Nephron (organoid): ENCODE data around the gene THY1.

Source experiments
- H3K27ac Mint-ChIP-seq, 3 experiments: 2 replicates each; pipeline ENCODE4 v1.8.0; 2020; ENCODE audit warnings: mixed read lengths in 3 of 3, mild to moderate bottlenecking in 2 of 3, moderate library complexity in 1 of 3
- H3K27me3 Mint-ChIP-seq: 2 replicates; pipeline ENCODE4 v1.8.0; 2021; ENCODE audit warnings: low read depth, mild to moderate bottlenecking, moderate library complexity, mixed read lengths
- H3K36me3 Mint-ChIP-seq: 2 replicates; pipeline ENCODE4 v1.8.0; 2020; ENCODE audit warnings: low read depth, mixed read lengths
- H3K4me1 Mint-ChIP-seq: 2 replicates; pipeline ENCODE4 v1.8.0; 2020; ENCODE audit warnings: mixed read lengths
- H3K4me3 Mint-ChIP-seq, 3 experiments: 2 replicates each; pipeline ENCODE4 v1.8.0; 2020; ENCODE audit warnings: mild to moderate bottlenecking in 3 of 3, mixed read lengths in 3 of 3, moderate library complexity in 2 of 3
- H3K9me3 Mint-ChIP-seq: 2 replicates; pipeline ENCODE4 v1.8.0; 2020; ENCODE audit warnings: mixed read lengths
- CTCF ChIP-seq, 3 experiments: fragments of 200-600 bp; sonication (generic); IDR thresholded peaks; one replicate each; pipeline ENCODE4 v1.5.0; 2021; ENCODE audit warnings: antibody characterized with exemption in 3 of 3; ENCODE audit not compliant: unreplicated experiment in 3 of 3

The THY1 gene

GRCh38 chr11:119377112-119377901 lies 45.7 kb downstream of the THY1 start:
- no peak for TF ChIP-seq CTCF (IDR thresholded peaks at IDR 0.05; ENCODE audit: unreplicated experiment in 3 of 3)

GRCh38 chr11:119376197-119376847 lies 46.6 kb downstream of the THY1 start:
- no peak for TF ChIP-seq CTCF (IDR thresholded peaks at IDR 0.05; ENCODE audit: unreplicated experiment in 3 of 3)
- peak overlapping the region in 1 of 3 experiments; percentile 42 for H3K27ac Mint-ChIP-seq
- H3K9me3 Mint-ChIP-seq = no peaks in the 10 kb centered on the region
- peak overlapping the region in 1 of 3 experiments; percentile 57 for H3K4me3 Mint-ChIP-seq
- H3K4me1 Mint-ChIP-seq = peaks cover 59% of the 10 kb centered on the region
- H3K36me3 Mint-ChIP-seq = no peaks in the 10 kb centered on the region
- peaks cover 14% of the 10 kb centered on the region for H3K27me3 Mint-ChIP-seq

More at GRCh38 chr11:119377112-119377901, 45.7 kb downstream of the THY1 start:
- H3K4me1 Mint-ChIP-seq = peaks cover 50% of the 10 kb centered on the region
- no peak overlapping the region for H3K27ac Mint-ChIP-seq
- H3K9me3 Mint-ChIP-seq = no peaks in the 10 kb centered on the region
- no peak overlapping the region for H3K4me3 Mint-ChIP-seq
- H3K27me3 Mint-ChIP-seq = peaks cover 9% of the 10 kb centered on the region
- H3K36me3 Mint-ChIP-seq = no peaks in the 10 kb centered on the region

- peaks cover 16% of the 10 kb centered on the region for H3K27me3 Mint-ChIP-seq
- H3K4me3 Mint-ChIP-seq = no peak overlapping the region
- TF ChIP-seq CTCF (IDR thresholded peaks at IDR 0.05; ENCODE audit: unreplicated experiment in 3 of 3) = no peak
- peaks cover 62% of the 10 kb centered on the region for H3K4me1 Mint-ChIP-seq
- H3K27ac Mint-ChIP-seq = peak overlapping the region in 1 of 3 experiments; percentile 42
- H3K36me3 Mint-ChIP-seq = no peaks in the 10 kb centered on the region
- no peaks in the 10 kb centered on the region for H3K9me3 Mint-ChIP-seq
Measured at GRCh38 chr11:119375337-119376196, 47.4 kb downstream of the THY1 start.

- peaks cover 68% of the 10 kb centered on the region for H3K4me1 Mint-ChIP-seq
- peak overlapping the region in 1 of 3 experiments; percentile 83 for H3K27ac Mint-ChIP-seq
- H3K27me3 Mint-ChIP-seq = peaks cover 15% of the 10 kb centered on the region
- TF ChIP-seq CTCF (IDR thresholded peaks at IDR 0.05; ENCODE audit: unreplicated experiment in 3 of 3) = no peak
- H3K4me3 Mint-ChIP-seq = no peak overlapping the region
- no peaks in the 10 kb centered on the region for H3K9me3 Mint-ChIP-seq
- no peaks in the 10 kb centered on the region for H3K36me3 Mint-ChIP-seq
Measured at GRCh38 chr11:119374632-119375336, 48.2 kb downstream of the THY1 start.

GRCh38 chr11:119373921-119374631 lies 48.9 kb downstream of the THY1 start:
- peak overlapping the region in 2 of 3 experiments; percentile 27 to 83 for H3K27ac Mint-ChIP-seq
- H3K4me1 Mint-ChIP-seq = peaks cover 71% of the 10 kb centered on the region
- H3K36me3 Mint-ChIP-seq = no peaks in the 10 kb centered on the region
- H3K9me3 Mint-ChIP-seq = no peaks in the 10 kb centered on the region
- H3K4me3 Mint-ChIP-seq = peak overlapping the region in 1 of 3 experiments; percentile 6
- peak; percentile 84 to 94 (median 92) for TF ChIP-seq CTCF (IDR thresholded peaks at IDR 0.05; ENCODE audit: unreplicated experiment in 3 of 3)
- peaks cover 13% of the 10 kb centered on the region for H3K27me3 Mint-ChIP-seq
